ENCODE data around the gene TMED4. TPM values are rescaled to one million over a fixed set of nuclear protein-coding genes. Genes with fewer than 3 reads are reported as not detected.

The TMED4 gene
- total and polyA plus RNA-seq, 8 donors = 32.3 to 55.9 (median 47.0) TPM

GRCh38 chr7:44569959-44570358, 12.1 kb downstream of the TMED4 start:
- WGBS, 2 donors = 90 to 91% methylated on average over 9 of the region's 9 CpGs
- no peak for DNase-seq
- no peak for FAIRE-seq
- H3K27ac ChIP-seq = no peak overlapping the region
- no peak for ATAC-seq
- no peak overlapping the region for H3K4me3 ChIP-seq
- H3K36me3 ChIP-seq = peaks cover 20 to 65% (median 42%) of the 10 kb centered on the region in 3 donors
- no peaks in the 10 kb centered on the region for H3K9me3 ChIP-seq
- intact Hi-C loops (cut with DNase I) = loop anchor here in 1 of 3 donors (10.0 kb wide), 1 partner anchor 325 kb away; no protein-coding TSS in a partner anchor
- TF ChIP-seq CTCF (IDR thresholded peaks at IDR 0.05) = no peak
- peaks cover 4 to 11% (median 6%) of the 10 kb centered on the region in 3 donors for H3K4me1 ChIP-seq
- no peaks in the 10 kb centered on the region for H3K27me3 ChIP-seq

GRCh38 chr7:44568771-44569560, 13.1 kb downstream of the TMED4 start:
- intact Hi-C loops (cut with DNase I) = loop anchor here in 1 of 3 donors (10.0 kb wide), 1 partner anchor 324 kb away; no protein-coding TSS in a partner anchor
- Histone ChIP-seq H3K4me3 (no peak overlapping the region), H3K27ac (no peak overlapping the region), H3K36me3 (peaks cover 20 to 65% (median 42%) of the 10 kb centered on the region in 3 donors), H3K9me3 (no peaks in the 10 kb centered on the region), H3K27me3 (no peaks in the 10 kb centered on the region), H3K4me1 (peaks cover 3 to 11% (median 4%) of the 10 kb centered on the region in 3 donors)
- TF ChIP-seq CTCF (IDR thresholded peaks at IDR 0.05) = no peak
- ATAC-seq = no peak
- DNase-seq = no peak
- FAIRE-seq = no peak
- WGBS, 2 donors = 90 to 95% methylated on average over 17 of the region's 17 CpGs

- no peak overlapping the region for H3K4me3 ChIP-seq
Observed at GRCh38 chr7:44567884-44568283, 14.1 kb downstream of the TMED4 start.

GRCh38 chr7:44566680-44567079, 15.4 kb downstream of the TMED4 start:
- H3K27me3 ChIP-seq = no peaks in the 10 kb centered on the region
- FAIRE-seq (no peak), ATAC-seq (no peak), DNase-seq (no peak)
- no peaks in the 10 kb centered on the region for H3K4me1 ChIP-seq
- no peak overlapping the region for H3K27ac ChIP-seq
- no peak for TF ChIP-seq CTCF (IDR thresholded peaks at IDR 0.05)
- H3K4me3 ChIP-seq = no peak overlapping the region
- intact Hi-C loops (cut with DNase I) = loop anchor here in 2 of 3 donors (2.0 to 10.0 kb wide), 2 partner anchors 322 to 324 kb away; no protein-coding TSS in a partner anchor
- H3K9me3 ChIP-seq = no peaks in the 10 kb centered on the region
- 90 to 93% methylated on average over 5 of the region's 5 CpGs for WGBS, 2 donors
- peaks cover 20 to 56% (median 42%) of the 10 kb centered on the region in 3 donors for H3K36me3 ChIP-seq

More at GRCh38 chr7:44567884-44568283, 14.1 kb downstream of the TMED4 start:
- no peak for ATAC-seq
- no peak overlapping the region for H3K27ac ChIP-seq
- no peaks in the 10 kb centered on the region for H3K9me3 ChIP-seq
- TF ChIP-seq CTCF (IDR thresholded peaks at IDR 0.05) = no peak
- no peaks in the 10 kb centered on the region for H3K27me3 ChIP-seq
- intact Hi-C loops (cut with DNase I) = loop anchor here in 2 of 3 donors (2.0 to 10.0 kb wide), 2 partner anchors 323 to 325 kb away; no protein-coding TSS in a partner anchor
- no peak for FAIRE-seq
- peaks cover 3 to 7% (median 4%) of the 10 kb centered on the region in 3 donors for H3K4me1 ChIP-seq
- 87 to 94% methylated on average over 6 of the region's 6 CpGs for WGBS, 2 donors
- no peak for DNase-seq
- peaks cover 20 to 65% (median 42%) of the 10 kb centered on the region in 3 donors for H3K36me3 ChIP-seq

Data from pancreas (tissue), 10 donors.